NCI-H2196 (cell line): ENCODE results near the gene ANTXRL.
"Not testable (repeated sequence)": the region's sequence is repeated elsewhere in the genome, so short reads cannot be mapped to it uniquely, and the experiment has no call there.

Source experiments
- DNase-seq: peaks from one replicate; lab custom pipeline; 2025; ENCODE audit not compliant: unreplicated experiment; lab: John Stamatoyannopoulos, UW

The ANTXRL gene

DNA sequence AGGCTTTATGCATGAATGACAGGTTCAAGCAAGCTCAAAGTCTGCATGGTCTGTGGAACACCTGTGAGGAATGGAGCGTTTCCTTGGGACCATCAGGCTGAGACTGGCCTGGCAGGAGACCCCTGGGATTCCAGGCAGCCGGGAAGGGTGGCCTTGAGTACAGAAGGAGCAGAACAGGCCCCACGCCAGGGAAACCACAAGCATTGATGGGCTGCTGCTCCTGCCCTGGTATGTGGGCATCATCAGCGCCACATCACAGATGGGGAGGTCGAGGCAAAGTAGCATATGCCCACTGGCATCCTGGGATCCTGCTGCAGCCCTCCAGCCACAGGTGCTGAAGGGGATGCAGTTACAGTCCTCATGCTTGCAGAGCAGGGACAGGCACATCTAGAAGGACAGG, 40.9 kb downstream of the ANTXRL start:
- DNase-seq = no peak

DNA sequence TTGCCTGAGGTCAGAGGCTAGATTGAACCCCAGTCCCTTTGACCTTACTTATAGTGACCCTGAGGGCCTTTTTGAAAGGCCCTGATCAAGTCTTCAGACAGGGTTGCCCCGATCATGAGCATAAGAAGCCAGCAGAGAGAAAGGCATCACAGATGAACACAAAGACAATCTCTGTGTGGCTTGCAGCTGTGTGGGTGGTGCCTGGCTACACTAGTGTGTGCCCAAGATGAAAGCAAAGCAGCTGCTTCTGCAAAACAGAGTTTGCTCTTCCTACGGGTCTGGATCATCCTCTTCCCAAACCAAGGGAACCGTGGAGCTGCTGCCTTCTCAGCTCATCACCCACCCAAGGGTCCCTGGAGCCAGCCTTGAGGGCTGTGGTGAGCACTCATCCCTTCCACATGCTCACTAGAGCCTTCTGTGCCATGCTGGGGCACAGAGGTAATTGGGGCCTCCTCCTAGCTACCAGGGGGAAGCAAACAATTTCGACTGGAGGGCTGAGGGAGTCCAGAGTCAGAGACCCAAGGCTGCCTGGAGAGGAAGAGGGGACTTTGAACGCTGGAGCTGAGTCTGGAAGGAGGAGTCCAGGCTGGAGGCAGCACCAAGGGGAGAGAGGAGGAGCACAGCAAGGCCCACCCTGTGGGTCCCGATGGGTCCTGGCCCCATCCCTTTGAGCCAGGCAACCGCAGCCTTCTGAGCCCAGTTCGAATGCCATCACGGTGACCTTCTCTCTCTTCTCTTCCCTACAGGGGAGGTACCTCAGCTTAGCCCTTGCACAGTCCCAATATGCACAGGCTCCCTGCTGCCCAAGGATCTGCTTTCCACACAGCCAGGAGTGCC, 42.3 kb downstream of the ANTXRL start:
- no peak for DNase-seq

DNA sequence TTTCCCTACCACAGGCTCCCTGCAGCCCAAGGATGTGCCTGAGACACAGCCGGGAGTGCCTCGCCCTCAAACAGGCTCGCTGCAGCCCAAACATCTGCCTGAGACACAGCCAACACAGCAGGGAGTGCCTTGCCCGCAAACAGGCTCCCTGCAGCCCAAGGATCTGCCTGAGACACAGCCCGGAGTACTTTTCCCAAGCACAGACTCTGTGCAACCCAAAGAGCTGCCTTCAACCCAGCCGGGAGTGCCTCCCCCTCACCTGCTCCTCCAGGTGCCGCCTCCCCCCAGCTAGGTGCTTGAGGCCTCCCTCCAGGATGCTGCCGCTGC, 42.9 kb downstream of the ANTXRL start:
- no peak for DNase-seq

DNA sequence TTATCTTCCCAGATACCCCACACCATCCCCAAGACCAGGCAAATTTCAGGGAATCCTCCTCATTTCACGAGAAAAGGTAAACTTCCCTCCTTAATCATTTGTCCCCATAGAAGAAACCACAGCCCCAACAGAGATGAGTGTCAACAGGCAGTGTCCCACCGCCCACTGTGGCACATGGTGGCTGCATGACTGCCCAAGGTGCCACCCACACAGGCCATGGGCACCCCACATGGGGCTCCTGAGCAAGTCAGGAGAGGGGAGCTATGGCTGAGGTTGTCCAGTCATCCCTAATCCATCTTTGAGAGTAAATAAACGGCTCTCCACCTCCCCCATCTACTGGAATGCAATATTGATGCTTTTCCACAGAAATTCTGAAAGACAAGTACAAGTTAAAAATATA, 44.1 kb downstream of the ANTXRL start:
- no peak for DNase-seq

DNA sequence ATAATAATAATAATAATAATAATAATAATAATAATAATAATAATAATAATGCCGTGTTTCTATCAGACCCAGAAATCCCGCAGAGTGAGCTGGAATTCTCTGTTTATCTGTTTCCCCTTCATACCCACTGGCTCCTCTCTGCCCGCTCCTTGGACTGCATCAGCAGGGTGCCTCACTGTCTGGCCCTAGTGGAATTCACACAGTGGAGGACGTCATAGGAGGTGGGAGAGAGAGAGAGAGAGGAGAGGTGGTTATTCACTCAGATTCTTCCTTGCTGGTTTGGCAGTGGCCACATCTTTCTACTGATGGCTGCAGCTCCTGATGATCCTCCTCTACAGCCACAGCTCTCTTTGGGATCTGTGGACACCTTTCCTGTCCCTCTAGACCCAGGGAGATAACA, 78.7 kb downstream of the ANTXRL start:
- DNase-seq = not testable (repeated sequence)

DNA sequence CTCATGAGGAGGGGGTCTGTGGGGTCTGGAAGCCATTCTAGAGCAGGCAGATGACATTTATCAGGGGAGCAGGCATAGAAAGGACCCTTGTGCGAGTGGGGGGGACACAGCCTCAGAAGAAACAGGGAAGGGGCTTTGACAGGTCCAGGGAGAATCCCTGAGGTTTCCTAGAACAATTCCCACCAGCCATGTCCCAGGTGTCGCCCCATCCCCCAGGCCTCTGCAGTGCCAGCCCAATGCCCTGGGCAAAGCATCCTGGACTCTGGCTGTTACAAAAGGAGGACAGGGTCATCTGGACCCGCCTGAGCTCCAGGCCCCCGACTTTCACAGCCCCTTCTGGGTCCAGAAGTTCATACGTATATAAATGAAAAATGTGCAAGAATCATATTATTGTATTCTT, 80.4 kb downstream of the ANTXRL start:
- DNase-seq = not testable (repeated sequence)

DNA sequence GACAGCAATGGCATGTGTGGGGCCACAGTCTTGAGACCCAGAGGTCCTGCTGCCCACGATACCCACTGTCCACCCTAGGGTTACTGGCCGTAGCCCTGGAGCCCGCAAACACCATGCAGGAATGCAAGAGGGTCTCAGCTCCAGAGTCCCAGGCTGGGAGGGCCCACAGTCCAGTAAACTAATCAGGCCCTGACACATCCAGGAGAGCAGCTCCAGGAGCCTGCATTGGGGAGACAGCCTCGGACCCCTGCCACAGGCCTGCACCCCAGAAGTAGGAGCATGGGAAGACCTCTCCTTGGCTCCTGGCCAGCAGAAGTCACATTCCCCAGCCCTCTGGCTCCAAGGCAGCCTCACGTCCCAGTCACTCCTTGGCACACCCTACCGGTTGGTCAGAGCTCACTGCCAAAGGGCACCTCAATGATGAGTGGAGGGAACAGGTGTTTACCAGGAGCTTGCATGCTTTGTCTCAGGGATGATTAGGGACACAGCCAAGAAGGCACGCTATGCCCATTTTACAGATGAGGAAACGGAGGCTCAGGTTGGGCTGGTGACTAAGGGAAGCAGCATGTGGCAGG, 81.0 kb downstream of the ANTXRL start:
- not testable (repeated sequence) for DNase-seq

DNA sequence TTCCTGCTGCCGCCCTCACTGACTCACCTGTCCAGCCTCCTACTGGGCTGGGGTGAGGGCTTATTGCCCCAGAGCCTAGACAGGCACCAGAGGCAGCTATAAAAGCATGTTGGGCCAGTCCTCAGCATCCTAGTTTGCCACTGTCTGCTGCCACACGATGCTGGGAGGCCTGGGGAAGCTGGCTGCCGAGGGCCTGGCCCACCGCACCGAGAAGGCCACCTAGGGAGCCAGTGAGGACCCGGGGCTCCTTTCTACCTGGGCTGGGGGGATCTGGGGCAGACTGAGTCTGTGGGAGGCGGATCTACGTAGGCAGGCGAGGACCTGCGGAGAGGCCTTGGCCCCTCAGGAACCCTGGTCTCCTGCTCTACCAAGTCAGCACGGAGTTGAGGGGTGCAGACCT, 82.2 kb downstream of the ANTXRL start:
- DNase-seq = not testable (repeated sequence)

DNA sequence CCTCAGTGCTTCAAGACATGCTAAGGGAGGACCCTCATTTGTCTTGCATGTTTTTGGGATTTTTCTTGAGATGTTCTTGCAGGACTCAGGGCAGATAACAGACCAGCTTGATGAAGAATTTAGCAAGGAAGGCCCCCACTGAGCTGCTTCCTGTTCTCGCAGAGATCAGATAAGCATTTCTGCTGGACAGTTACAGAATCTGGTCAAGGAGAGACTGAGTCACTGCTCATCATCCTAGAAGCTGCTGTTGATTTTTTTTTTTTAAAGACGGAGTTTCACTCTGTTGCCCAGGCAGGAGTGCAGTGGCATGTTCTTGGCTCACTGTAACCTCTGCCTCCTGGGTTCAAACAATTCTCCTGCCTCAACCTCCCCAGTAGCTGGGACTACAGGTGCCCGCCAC, 87.6 kb downstream of the ANTXRL start:
- DNase-seq = not testable (repeated sequence)

DNA sequence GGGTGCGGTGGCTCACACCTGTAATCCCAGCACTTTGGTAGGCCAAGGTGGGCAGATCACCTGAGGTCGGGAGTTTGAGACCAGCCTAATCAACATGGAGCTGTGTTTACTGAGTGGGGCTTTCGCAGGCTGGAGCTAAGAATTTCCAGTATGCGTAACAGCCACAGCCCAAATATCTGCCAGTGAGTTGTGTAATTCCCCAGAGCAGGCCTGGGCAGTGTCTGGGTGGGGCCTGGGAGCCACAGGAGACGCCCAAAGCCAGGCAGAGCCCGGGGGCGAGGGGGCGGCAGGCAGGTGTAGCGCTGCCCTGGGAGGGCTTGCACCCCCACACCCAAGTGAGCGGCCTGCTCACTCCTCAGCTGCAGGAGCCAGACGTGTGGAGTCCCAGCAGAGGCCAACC, 88.6 kb downstream of the ANTXRL start, which contains the start of gene ANXA8L1:
Gene ANXA8L1, plus strand, starts transcription at position 371 of the 400 bp plus-strand sequence. CDS start 76 bp downstream, outside the sequence.
- DNase-seq = not testable (repeated sequence)

DNA sequence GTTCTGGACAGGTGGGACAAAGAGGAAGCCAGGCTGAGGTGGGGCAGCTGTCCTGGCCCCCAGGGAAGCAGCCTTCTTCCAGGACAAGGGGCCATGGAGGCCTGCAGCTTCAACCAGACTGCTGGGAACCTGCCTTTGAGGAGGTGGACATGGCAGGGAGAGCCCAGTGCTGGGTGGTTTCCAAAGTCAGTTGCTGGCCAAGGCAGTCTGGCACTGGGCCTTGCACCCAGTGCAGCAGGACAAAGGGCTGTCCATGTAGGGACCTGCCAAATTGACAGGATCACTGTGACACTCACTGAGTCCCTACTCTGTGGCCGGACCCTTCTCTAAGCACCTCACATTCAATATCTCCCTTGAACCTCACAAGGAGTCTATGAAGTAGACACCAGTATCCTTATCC, 90.2 kb downstream of the ANTXRL start:
- not testable (repeated sequence) for DNase-seq

DNA sequence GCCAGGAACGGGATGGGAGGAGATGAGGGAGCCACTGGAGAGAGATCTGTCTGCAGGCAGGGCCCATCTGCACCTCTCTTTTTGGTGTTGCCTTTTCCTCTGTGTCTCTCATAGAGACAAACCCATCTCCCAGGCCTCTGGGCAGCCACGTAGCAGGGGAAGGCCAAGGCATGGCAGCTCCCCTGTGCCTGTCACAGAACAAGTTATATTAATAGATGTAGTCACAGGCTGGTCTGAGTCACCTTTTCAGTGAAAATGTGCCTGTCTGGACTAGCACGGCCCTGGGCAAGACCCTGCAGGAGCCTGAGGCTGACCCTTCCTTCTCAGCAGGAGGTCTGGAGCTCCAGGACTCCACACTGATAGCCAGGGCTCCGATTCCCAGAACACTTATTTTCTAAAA, 90.9 kb downstream of the ANTXRL start:
- not testable (repeated sequence) for DNase-seq

DNA sequence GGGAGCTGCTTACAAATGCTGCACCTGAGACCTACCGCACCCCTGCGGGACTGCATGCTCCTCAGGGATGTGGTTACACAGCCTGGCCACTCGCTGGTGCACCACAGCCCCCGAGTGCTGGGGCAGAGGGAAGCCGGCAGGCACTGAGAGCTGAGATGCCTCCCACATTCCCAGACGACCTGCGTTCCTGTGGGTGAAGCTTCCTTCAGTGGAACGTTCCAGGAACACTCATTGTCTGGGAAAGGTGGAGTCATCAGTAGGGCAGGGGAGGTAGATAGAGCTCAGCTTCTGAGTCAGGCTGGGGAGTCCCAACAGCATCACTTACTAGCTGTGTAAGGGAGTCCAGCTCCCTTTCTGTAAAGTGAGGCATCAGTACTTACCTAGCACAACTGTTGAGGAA, 91.3 kb downstream of the ANTXRL start:
- DNase-seq = not testable (repeated sequence)

DNA sequence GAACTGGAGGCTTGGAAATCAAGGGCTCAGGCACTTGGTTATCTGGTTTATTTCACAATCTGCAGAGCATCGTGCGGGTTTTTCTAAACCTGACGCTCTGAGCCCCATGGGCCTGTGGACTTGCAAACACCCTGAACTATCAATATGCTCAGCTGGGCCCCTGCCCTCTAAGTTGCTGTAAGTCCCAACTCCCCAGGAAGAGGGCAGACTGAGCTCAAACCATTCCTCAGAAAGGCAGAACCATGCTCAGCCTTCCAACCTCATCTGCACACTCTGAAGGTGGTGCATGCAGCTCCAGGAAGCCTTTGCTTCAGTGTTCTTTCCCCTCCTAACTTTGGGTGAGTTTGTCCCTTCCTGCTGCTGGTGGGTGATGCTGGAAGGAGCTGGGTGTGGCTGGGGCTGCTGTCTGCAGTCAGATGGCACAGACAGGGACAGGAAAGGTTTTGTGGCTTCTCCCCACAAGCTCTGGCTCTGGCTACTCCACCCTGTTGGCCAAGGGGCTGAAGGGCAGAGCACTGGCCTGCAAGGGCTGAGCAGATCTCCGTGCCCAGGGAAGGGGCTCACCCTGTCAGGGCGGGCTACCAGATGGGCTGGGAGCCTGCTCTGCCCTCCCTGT, 92.5 kb downstream of the ANTXRL start:
- not testable (repeated sequence) for DNase-seq
